K562 (cell line): ENCODE data around the gene CNGA1. TPM values are rescaled to one million over a fixed set of nuclear protein-coding genes. Genes with fewer than 3 reads are reported as not detected.

Experiments used
- ATAC-seq: fragments of 200-7000 bp; cut with Tn5 transposase; 3 replicates; pipeline ENCODE4 v1.9.1; 2020; ENCODE audit warnings: moderate library complexity
- BruUV-seq: library from RNA; stranded (reverse); fragments of 400-500 nt; replicated peaks from 2 replicates; lab custom pipeline; 2021; lab: Mats Ljungman, UMichigan
- CTCF ChIA-PET: fragments of 300-600 bp; formaldehyde crosslinking; extraction: SDS; loops from one replicate; lab custom pipeline; 2021; ENCODE audit warnings: low intra/inter-chr PET ratio; lab: Yijun Ruan, JAX
- POLR2A ChIA-PET: fragments of 300-600, 350-650 bp; sonication (Branson Sonifier 250); formaldehyde crosslinking; extraction: SDS; loops from one replicate; lab custom pipeline; 2021; ENCODE audit warnings: antibody characterized with exemption, inconsistent platforms; lab: Yijun Ruan, JAX
- DNase-seq, 4 experiments: peaks; one replicate each; pipeline versions ENCODE4 v3.0.0 to v3.0.0-alpha.2; 2011 to 2018; ENCODE audit warnings: low spot score in 3 of 4, mixed read lengths in 3 of 4; ENCODE audit errors: extremely low read depth in 1 of 4
- FAIRE-seq: peaks from 2 replicates; lab custom pipeline; 2011; peaks lifted over from hg19 to GRCh38; lab: Jason Lieb, UNC
- H2AFZ ChIP-seq: 2 replicates; pipeline ENCODE4 v1.6.0; 2011; ENCODE audit warnings: low read depth, low read length, control low read depth, inconsistent platforms
- H3K27ac ChIP-seq: fragments of 200-600 bp; 3 replicates; pipeline ENCODE4 v1.8.0; 2011; ENCODE audit warnings: low read depth, mild to moderate bottlenecking, control low read depth, inconsistent platforms, low read length, moderate library complexity, mixed read lengths; ENCODE audit errors: extremely low read depth
- H3K27me3 ChIP-seq, 2 experiments: fragments of 300-600 bp in 1 of 2; 2 replicates in 1 of 2; 3 replicates in 1 of 2; pipeline versions ENCODE4 v1.6.0 to v1.8.0; 2011; ENCODE audit warnings: inconsistent platforms in 2 of 2, low read length in 2 of 2, mild to moderate bottlenecking in 1 of 2, mixed read lengths in 1 of 2, moderate library complexity in 1 of 2; ENCODE audit not compliant: control insufficient read depth in 2 of 2, insufficient read depth in 2 of 2
- H3K36me3 ChIP-seq: fragments of 300-600 bp; 3 replicates; pipeline ENCODE4 v1.8.0; 2011; ENCODE audit warnings: mild to moderate bottlenecking, low read length, inconsistent platforms; ENCODE audit not compliant: control insufficient read depth, insufficient read depth
- H3K4me1 ChIP-seq, 2 experiments: fragments of 200-600 bp in 1 of 2; replicated peaks in 1 of 2; 2 replicates in 1 of 2; 3 replicates in 1 of 2; pipeline versions ENCODE4 v1.5.1 to v1.8.0; 2011; ENCODE audit warnings: inconsistent platforms in 2 of 2, low read length in 2 of 2, mild to moderate bottlenecking in 1 of 2, mixed read lengths in 1 of 2, moderate library complexity in 1 of 2; ENCODE audit not compliant: control insufficient read depth in 2 of 2, insufficient read depth in 2 of 2
- H3K4me2 ChIP-seq: 2 replicates; pipeline ENCODE4 v1.6.1; 2011; ENCODE audit warnings: low read length, control low read depth, inconsistent platforms, mixed read lengths; ENCODE audit not compliant: insufficient read depth
- H3K4me3 ChIP-seq: fragments of 200-600 bp; sonication (generic), shearing (Covaris generic); 2 replicates; pipeline ENCODE4 v1.5.1; 2016; ENCODE audit warnings: control low read depth, inconsistent platforms
- H3K79me2 ChIP-seq: fragments of 200-600 bp; 3 replicates; pipeline ENCODE4 v1.8.0; 2011; ENCODE audit warnings: low read length, inconsistent platforms; ENCODE audit not compliant: control insufficient read depth, insufficient read depth
- H3K9ac ChIP-seq, 2 experiments: 2 replicates each; pipeline versions ENCODE4 v1.6.0 to v1.6.1; 2011; ENCODE audit warnings: low read depth in 2 of 2, low read length in 2 of 2, control low read depth in 1 of 2, inconsistent platforms in 1 of 2, mild to moderate bottlenecking in 1 of 2, mixed read lengths in 1 of 2; ENCODE audit not compliant: insufficient read depth in 1 of 2
- H3K9me1 ChIP-seq: one replicate; pipeline ENCODE4 v1.6.0; 2011; ENCODE audit warnings: inconsistent platforms, mild to moderate bottlenecking, low read length, moderate library complexity; ENCODE audit not compliant: control insufficient read depth, insufficient read depth
- H3K9me3 ChIP-seq: replicated peaks from 2 replicates; pipeline ENCODE4 v1.5.1; 2011; ENCODE audit warnings: low read depth, low read length, inconsistent platforms; ENCODE audit not compliant: control insufficient read depth, insufficient read depth
- H4K20me1 ChIP-seq: replicated peaks from 2 replicates; pipeline ENCODE4 v1.6.1; 2011; ENCODE audit warnings: low read length, inconsistent platforms, mixed read lengths; ENCODE audit not compliant: control insufficient read depth, insufficient read depth
- BCLAF1 ChIP-seq, 2 experiments: fragments of 450-650 bp in 1 of 2; IDR thresholded peaks; 2 replicates each; pipeline ENCODE4 v1.6.1; 2011 to 2017; ENCODE audit warnings: low read depth in 2 of 2, antibody characterized with exemption in 1 of 2, borderline replicate concordance in 1 of 2, low read length in 1 of 2, mild to moderate bottlenecking in 1 of 2, mixed read lengths in 1 of 2; ENCODE audit not compliant: control insufficient read depth in 1 of 2
- CSDE1 ChIP-seq, 2 experiments: fragments of 450-650 bp; IDR thresholded peaks; 2 replicates each; pipeline ENCODE4 v1.6.1; 2016; ENCODE audit warnings: mild to moderate bottlenecking in 1 of 2
- FOSL1 ChIP-seq: fragments of 200-800 bp; sonication (Bioruptor generic); conservative IDR thresholded peaks from 2 replicates; pipeline ENCODE4 v1.6.1; 2016; ENCODE audit warnings: missing genetic modification characterization, missing compliant biosample characterization
- GATA2 ChIP-seq: sonication (generic); formaldehyde crosslinking; IDR thresholded peaks from 2 replicates; pipeline ENCODE4 v1.4.0; 2020; ENCODE audit warnings: mild to moderate bottlenecking, missing genetic modification reagents
- KLF10 ChIP-seq: fragments of 250-450 bp; sonication (Bioruptor Pico); IDR thresholded peaks from 2 replicates; pipeline ENCODE4 v1.6.1; 2021; ENCODE audit warnings: matching md5 sums
- L3MBTL2 ChIP-seq: fragments of 450-650 bp; IDR thresholded peaks from 2 replicates; pipeline ENCODE4 v1.6.1; 2016; ENCODE audit warnings: mild to moderate bottlenecking, moderate library complexity
- RB1 ChIP-seq: fragments of 450-650 bp; IDR thresholded peaks from 2 replicates; pipeline ENCODE4 v1.6.1; 2017; ENCODE audit warnings: low read depth, mild to moderate bottlenecking
- SRSF9 ChIP-seq: fragments of 200-400 bp; formaldehyde crosslinking; IDR thresholded peaks from 2 replicates; pipeline ENCODE4 v1.6.1; 2017; ENCODE audit warnings: low read depth, low read length, borderline replicate concordance
- SUPT5H ChIP-seq: fragments of 450-650 bp; IDR thresholded peaks from 2 replicates; pipeline ENCODE4 v1.6.1; 2016
- WHSC1 ChIP-seq: IDR thresholded peaks from one replicate; pipeline ENCODE4 v1.6.1; 2012; ENCODE audit warnings: low read length, control low read depth, inconsistent platforms
- ZNF512 ChIP-seq: IDR thresholded peaks from 2 replicates; pipeline ENCODE4 v1.6.1; 2016; ENCODE audit warnings: missing genetic modification characterization, missing compliant biosample characterization
- ZNF551 ChIP-seq: fragments of 250-450 bp; sonication (Bioruptor Pico); IDR thresholded peaks from 2 replicates; pipeline ENCODE4 v1.5.0; 2021; ENCODE audit warnings: mild to moderate bottlenecking, moderate library complexity
- WGBS: fragments of 100-300 bp; shearing (Covaris generic); methylation state at CpG from one replicate; pipeline ENCODE4 v1.1.6; 2016; ENCODE audit warnings: low coverage, mixed read lengths; ENCODE audit not compliant: insufficient coverage; ENCODE audit errors: missing lambda C conversion rate; 5-methylcytosine and 5-hydroxymethylcytosine counted together
- in situ Hi-C: fragments of 300-500 bp; cut with MboI; formaldehyde crosslinking; loops from 4 replicates; pipeline ENCODE4 v1.15.0; 2018; ENCODE audit warnings: inconsistent platforms, mixed read lengths
- intact Hi-C: fragments of 100-400 bp; cut with micrococcal nuclease; formaldehyde crosslinking; loops from 2 replicates; pipeline ENCODE4 v1.14.2; 2022
- polyA plus RNA-seq, 8 experiments: library from polyadenylated mRNA; depleted of rRNA in 4 of 8; stranded (reverse) in 5 of 8; unstranded in 3 of 8; fragments of >200 nt; fragmentation: Nextera tagmentation in 2 of 8; fragmentation: Illumina TruSeq in 1 of 8; extraction: Ambion mirVana in 2 of 8; extraction: Trizol in 1 of 8; gene quantifications; 2 replicates each; pipeline versions ENCODE4 v1.2.1 to v1.2.3, GENCODE V29; 2011 to 2014; ENCODE audit warnings: inconsistent platforms in 1 of 8, missing spikeins in 1 of 8
- total RNA-seq, 7 experiments: library from RNA; depleted of rRNA in 6 of 7; stranded (reverse); fragments of >200 nt in 6 of 7; fragmentation: Illumina TruSeq in 2 of 7; extraction: Trizol in 2 of 7; gene quantifications; 2 replicates each; pipeline versions ENCODE4 v1.2.1 to v1.2.3, GENCODE V29; 2011 to 2021; ENCODE audit warnings: low replicate concordance in 1 of 7

CNGA1 gene
- total and polyA plus RNA-seq, 9 of the 15 experiments (the other 6 are each of a cell fraction or from before 2014, with no cell fraction given) = 0.03 to 0.29 (median 0.04) TPM; not detected in 5

GRCh38 chr4:48015678-48016077 lies 803 bp downstream of the CNGA1 start:
- BruUV-seq = no TSS peak
- H4K20me1 ChIP-seq = no peaks in the 10 kb centered on the region
- intact Hi-C loops (loop anchor here (5.0 kb wide), 1 partner anchor 72 kb away; no protein-coding TSS in a partner anchor), in situ Hi-C loops (no loop called here)
- CTCF ChIA-PET = interaction anchor here (0.8 kb wide), 1 partner anchor 10 kb away, joined by 3 read pairs; no protein-coding TSS in a partner anchor
- peak overlapping the region; percentile 54 for H3K4me3 ChIP-seq
- no peak for TF ChIP-seq SRSF9
- no peak for TF ChIP-seq GATA2 (CRISPR knock-in tag)
- TF ChIP-seq L3MBTL2 = no peak
- TF ChIP-seq KLF10 (CRISPR knock-in tag) = no peak
- TF ChIP-seq WHSC1 = no peak
- no peak for TF ChIP-seq SUPT5H
- no peak for TF ChIP-seq ZNF512 (tag)
- TF ChIP-seq FOSL1 (tag) = no peak
- no peak for TF ChIP-seq BCLAF1 (IDR thresholded peaks at IDR 0.05; ENCODE audit: borderline replicate concordance in 1 of 2, control insufficient read depth in 1 of 2, low read depth in 2 of 2, low read length in 1 of 2)
- no peak for TF ChIP-seq RB1
- no peak for TF ChIP-seq ZNF551 (CRISPR knock-in tag)
- no peak for TF ChIP-seq CSDE1 (IDR thresholded peaks at IDR 0.05)
- no peaks in the 10 kb centered on the region for H3K36me3 ChIP-seq
- no peaks in the 10 kb centered on the region for H3K9me3 ChIP-seq
- H3K4me2 ChIP-seq = peak overlapping the region; percentile 83
- peaks cover 4 to 13% of the 10 kb centered on the region in 2 experiments; a peak in 3 of 5 replicates for H3K4me1 ChIP-seq
- WGBS = 63% methylated on average over 5 of the region's 5 CpGs
- H3K9ac ChIP-seq = no peak overlapping the region
- H3K27ac ChIP-seq = no peak overlapping the region
- H3K27me3 ChIP-seq = peaks cover 10 to 16% of the 10 kb centered on the region in 2 experiments; a peak in 4 of 5 replicates
- FAIRE-seq (peak; percentile 23), ATAC-seq (no peak), DNase-seq (no peak)
- POLR2A ChIA-PET = no interaction called here
- peak overlapping the region; percentile 88; the same call in 1 of the 2 replicates for H2AFZ ChIP-seq
- no peaks in the 10 kb centered on the region for H3K79me2 ChIP-seq
- no peaks in the 10 kb centered on the region for H3K9me1 ChIP-seq
